Activated CD4-positive, CD25-positive, alpha-beta regulatory T cell treated with anti-CD3 and anti-CD28 coated beads, Interleukin-2, amount 50 U/mL, for 24 hours (primary cell): ENCODE measurements around the gene NUP205.

ENCODE experiments used
- ATAC-seq, 2 donors: fragments of 150-1000 bp; cut with Tn5 transposase; one replicate each; pipeline ENCODE4 v1.10.0; 2021; ENCODE audit warnings: mild to moderate bottlenecking in 1 of 2, moderate library complexity in 1 of 2

Gene NUP205, protein sequence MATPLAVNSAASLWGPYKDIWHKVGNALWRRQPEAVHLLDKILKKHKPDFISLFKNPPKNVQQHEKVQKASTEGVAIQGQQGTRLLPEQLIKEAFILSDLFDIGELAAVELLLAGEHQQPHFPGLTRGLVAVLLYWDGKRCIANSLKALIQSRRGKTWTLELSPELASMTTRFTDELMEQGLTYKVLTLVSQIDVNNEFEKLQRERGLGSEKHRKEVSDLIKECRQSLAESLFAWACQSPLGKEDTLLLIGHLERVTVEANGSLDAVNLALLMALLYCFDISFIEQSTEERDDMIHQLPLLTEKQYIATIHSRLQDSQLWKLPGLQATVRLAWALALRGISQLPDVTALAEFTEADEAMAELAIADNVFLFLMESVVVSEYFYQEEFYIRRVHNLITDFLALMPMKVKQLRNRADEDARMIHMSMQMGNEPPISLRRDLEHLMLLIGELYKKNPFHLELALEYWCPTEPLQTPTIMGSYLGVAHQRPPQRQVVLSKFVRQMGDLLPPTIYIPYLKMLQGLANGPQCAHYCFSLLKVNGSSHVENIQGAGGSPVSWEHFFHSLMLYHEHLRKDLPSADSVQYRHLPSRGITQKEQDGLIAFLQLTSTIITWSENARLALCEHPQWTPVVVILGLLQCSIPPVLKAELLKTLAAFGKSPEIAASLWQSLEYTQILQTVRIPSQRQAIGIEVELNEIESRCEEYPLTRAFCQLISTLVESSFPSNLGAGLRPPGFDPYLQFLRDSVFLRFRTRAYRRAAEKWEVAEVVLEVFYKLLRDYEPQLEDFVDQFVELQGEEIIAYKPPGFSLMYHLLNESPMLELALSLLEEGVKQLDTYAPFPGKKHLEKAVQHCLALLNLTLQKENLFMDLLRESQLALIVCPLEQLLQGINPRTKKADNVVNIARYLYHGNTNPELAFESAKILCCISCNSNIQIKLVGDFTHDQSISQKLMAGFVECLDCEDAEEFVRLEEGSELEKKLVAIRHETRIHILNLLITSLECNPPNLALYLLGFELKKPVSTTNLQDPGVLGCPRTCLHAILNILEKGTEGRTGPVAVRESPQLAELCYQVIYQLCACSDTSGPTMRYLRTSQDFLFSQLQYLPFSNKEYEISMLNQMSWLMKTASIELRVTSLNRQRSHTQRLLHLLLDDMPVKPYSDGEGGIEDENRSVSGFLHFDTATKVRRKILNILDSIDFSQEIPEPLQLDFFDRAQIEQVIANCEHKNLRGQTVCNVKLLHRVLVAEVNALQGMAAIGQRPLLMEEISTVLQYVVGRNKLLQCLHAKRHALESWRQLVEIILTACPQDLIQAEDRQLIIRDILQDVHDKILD (N-terminal part only)

DNA sequence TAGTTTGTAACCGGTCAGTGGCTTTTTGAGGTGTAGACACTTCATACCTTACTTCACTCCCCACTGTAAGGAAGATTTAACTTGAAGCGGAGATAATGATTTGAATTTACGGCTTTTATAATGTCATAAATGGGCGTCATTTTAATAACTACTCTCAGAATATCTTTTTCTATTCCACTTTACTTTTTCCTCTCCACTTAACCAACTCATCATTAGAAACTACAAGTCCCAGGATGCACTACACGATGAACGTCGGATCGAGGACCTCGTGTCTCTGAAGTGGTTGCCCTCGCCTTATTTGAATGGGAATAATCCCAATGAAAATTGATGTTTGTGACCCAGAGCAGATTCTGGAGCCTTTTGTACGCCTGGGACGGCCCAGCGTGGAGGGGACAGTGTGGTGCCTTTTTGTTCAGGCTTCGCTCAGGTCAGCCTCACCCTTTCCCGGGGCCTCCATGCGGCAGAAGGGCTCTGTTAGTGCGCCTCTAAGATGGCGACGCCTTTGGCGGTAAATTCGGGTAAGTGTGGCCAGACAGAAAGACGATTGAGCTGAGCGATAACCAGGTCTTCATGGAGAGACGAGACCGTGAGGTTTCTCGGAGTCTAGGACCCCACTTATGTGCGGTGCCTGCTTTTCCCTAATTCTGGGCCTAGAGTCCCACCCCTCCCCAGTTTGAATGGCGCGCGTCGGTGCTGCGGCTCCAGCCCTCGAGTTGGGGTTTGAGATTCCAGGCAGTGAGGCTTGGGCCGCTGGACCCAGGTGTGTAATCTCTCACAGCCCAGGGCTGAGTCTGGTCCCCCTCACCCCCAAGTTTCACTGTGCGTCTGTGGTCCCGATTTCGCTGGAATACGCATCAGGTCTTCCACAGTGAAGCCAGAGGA is at the start of gene NUP205:
Gene NUP205, plus strand, starts transcription at position 463 of the 882 bp plus-strand sequence. Its CDS starts 28 bp downstream, at position 491.
- ATAC-seq = peak; percentile 86 to 87

GRCh38 chr7:135508883-135509588 is 48.7 kb upstream of the NUP205 start:
- ATAC-seq = no peak

- no peak for ATAC-seq
Observed at GRCh38 chr7:135509589-135509838, 48.2 kb upstream of the NUP205 start.

GRCh38 chr7:135509839-135510591 is 47.7 kb upstream of the NUP205 start, which contains the start of gene CNOT4:
TSS of gene CNOT4 (minus strand) at chr7:135510102. CDS start at chr7:135438331, 71,771 bp downstream.
- ATAC-seq = peak; percentile 96 to 98

DNA sequence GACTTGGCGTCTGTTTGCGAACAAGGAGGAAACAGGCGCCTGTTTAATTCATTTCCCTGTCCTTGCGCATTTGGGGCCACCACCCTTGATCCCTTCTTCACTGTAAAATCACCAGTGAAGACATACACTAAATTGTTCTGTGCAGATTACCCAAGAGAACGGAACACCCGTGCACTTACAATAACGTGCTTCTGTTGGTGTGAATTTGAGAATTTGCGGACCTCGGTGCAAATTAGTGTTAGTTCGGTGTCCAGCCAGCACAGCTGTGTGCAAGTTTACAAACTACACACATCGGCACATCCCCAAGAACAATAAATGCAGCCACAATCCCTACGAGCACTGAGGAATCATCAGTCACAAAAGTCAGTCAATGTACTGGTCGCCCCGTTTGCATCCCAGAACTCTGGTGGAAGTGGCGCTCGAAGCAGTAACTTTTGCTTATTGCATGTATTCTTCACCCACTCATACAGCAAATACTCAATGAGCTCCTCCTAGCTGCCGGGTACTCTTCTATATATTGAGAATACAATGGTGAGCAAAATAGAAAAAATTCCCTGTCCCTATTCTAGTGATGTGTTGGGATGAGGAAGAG is 47.0 kb upstream of the NUP205 start:
- ATAC-seq = no peak

DNA sequence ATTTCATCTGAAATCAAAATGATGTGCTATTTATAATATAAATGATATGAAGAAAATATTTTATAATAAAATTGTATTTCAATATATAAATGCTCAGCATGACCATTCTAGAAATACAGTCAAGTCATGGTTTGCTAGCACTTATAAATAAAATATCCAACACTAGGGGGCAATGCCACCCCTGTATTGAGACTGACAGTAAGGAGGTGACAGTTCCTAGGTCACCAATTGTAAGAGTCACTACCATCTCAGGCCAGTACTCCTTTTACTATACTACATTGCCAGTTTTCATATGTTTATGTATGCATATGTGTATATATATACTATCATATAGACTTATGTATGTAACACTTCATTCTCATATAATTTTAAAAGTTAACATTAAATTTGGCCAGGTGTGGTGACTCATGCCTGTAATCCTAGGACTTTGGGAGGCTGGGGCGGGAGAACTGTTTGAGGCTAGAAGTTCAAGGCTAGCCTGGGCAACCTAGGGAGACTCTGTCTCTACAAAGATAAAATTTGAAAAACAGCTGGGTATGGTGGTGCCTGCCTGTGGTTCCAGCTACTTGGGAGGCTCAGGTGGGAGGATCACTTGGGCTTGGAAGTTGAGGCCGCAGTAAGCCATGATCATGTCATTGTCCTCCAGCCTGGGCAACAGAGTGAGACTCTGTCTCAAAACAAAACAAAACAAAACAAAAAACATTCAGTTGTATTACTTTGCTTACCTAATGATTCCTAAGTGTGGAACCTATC is 45.4 kb upstream of the NUP205 start:
- ATAC-seq = peak; percentile 14 to 16

DNA sequence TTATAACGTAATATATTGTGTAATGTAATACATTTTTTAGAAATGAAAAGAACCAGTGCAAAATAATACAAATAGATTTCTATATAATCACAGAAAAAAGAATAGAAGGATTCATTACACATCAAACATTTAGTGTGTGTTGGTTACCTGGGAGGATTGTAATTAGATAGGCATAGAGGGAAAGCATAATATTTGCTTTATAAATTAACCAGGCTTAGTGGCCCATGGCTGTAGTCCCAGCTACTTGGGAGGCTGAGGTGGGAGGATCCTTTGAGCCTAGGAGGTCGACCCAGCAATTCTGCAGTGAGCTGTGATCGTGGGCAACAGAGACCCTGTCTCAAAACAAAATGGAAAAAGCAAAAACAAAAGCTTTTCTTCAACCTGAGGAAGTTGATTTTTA is 42.9 kb upstream of the NUP205 start:
- ATAC-seq = no peak

GRCh38 chr7:135517060-135517459 is 40.7 kb upstream of the NUP205 start:
- ATAC-seq = no peak

- no peak for ATAC-seq
Observed at GRCh38 chr7:135518748-135519147, 39.0 kb upstream of the NUP205 start.

- ATAC-seq = no peak
Observed at GRCh38 chr7:135519233-135519688, 38.5 kb upstream of the NUP205 start.

- no peak for ATAC-seq
Observed at GRCh38 chr7:135519871-135520270, 37.8 kb upstream of the NUP205 start.

DNA sequence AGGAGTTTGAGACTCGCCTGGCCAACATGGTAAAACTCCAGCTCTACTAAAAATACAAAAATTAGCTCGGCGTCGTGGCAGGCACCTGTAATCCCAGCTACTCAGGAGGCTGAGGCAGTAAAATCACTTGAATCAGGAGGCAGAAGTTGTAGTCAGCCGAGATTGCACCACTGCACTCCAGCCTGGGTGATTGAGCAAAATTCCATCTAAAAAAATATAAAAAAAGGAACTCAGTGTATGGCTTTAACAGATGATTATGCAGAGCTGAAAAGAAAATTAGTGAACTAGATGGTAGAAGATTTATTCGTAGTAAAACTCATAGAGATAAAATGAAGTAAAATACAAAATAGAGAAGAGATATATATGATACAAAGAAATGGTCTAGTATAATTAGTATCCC is 35.2 kb upstream of the NUP205 start:
- no peak for ATAC-seq

DNA sequence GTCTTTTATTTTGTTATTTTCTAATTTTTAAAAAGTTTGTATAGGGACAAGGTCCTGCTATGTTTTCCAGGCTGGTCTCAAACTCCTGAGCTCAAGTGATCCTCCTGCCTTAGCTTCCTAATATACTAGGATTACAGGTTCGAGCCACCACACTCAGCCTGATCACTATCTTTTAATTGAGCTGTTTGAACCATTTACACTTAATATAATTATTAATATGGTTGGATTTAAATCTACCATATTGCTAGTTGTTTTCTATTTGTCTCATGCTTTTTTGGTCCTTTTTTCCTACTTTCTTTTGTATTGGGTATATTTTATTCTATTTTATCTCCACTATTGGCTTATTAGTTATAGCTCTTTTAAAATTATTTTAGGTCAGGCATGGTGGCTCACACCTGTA is 34.6 kb upstream of the NUP205 start:
- no peak for ATAC-seq

DNA sequence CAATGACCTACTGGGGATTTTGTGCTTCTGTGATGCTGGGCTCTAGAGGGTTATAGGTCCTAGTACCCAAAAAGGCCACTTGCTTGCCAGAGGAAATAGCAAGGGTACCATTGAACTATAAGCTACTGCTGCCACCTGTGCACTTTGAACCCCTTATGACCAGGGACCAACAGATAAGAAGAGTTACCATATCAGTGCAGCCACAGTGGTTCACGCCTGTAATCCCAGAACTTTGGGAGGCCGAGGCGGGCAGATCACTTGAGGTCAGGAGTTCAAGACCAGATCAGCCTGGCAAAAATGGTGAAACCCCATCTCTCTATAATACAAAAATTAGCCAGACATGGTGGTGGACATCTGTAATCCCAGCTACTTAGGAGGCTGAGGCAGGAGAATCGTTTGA is 32.3 kb upstream of the NUP205 start:
- ATAC-seq = no peak

DNA sequence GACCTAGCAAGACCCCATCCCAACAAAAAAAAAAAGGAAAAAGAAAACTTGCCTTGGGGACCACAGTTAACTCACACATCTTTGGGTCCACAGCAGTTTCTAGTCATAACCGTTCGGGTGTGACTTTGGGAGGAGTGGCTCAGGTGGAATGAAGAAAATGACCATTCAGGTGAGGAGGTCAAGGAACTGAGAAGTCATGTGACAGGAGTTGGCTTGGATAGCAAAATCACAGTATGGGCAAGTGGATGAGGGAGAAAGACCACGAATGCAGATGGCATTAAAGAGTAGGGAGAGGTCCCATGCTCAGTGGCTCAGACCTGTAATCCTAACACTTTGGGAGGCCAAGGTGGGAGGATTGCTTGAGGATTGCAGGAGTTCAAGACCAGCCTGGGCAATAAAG is 30.7 kb upstream of the NUP205 start:
- no peak for ATAC-seq

DNA sequence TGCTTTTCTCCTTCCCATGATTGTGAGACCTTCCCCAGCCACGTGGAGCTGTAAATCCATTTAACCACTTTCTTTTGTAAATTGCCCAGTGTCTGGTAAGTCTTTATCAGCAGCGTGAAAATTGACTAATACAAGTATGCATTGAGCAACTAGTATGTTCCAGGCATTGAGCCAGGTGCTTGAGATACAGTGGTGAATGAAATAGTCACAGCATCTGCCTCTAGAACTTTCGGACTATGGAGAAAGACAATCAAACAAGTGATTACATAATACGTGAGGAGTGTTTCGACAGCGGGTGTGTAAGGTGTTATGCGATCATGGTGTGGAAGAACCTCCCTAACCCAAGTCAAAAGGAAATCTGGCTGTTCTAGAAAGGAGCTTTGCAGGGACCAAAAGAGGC is 21.6 kb upstream of the NUP205 start:
- ATAC-seq = no peak

- ATAC-seq = no peak
Observed at GRCh38 chr7:135537453-135537852, 20.3 kb upstream of the NUP205 start.

- ATAC-seq = no peak
Observed at GRCh38 chr7:135537905-135538304, 19.8 kb upstream of the NUP205 start.

GRCh38 chr7:135538376-135538775 is 19.3 kb upstream of the NUP205 start:
- ATAC-seq = no peak
